CD4-positive, alpha-beta T cell treated with Interleukin-4 for 1 hour (primary cell): ENCODE measurements around the gene ANGPT4.

Source experiments
- DNase-seq, 2 donors: peaks; one replicate each; pipeline ENCODE4 v3.0.0-alpha.2; 2020 to 2022

ANGPT4 gene

GRCh38 chr20:821046-821730, 94.9 kb downstream of the ANGPT4 start:
- no peak for DNase-seq

DNA sequence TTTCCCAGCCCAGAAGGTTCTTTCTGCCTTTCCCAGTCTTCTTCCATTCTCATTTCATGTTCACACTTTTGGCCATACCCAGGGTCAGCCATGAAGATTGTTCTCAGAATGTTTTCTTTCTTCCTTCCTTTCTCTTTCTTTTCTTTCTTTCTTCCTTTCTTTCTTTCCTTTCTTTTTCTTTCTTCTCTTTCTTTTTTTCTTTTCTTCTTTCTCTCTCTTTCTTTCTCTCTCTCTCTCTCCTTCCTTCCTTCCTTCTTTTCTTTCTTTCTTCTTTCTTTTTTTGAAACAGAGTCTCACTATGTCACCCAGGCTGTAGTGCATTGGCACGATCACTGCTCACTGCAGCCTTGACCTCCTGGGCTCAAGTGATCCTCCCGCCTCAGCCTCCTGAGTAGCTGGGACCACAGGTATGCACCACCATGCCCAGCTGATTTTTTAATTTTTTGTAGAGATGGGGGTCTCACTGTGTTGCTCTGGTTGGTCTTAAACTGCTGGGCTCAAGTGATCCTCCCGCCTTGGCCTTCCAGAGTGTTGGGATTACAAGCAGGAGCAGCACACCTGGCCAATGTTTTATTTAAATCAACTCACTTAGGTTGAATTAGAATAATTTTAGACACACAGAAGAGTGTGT, 95.7 kb downstream of the ANGPT4 start:
- no peak for DNase-seq
